GM18502 (cell line): ENCODE data around the gene EFCAB14.
"Not testable (repeated sequence)": the region's sequence is repeated elsewhere in the genome, so short reads cannot be mapped to it uniquely, and the experiment has no call there.

Experiments
- ATAC-seq: cut with Tn5 transposase; IDR thresholded peaks from one replicate; pipeline ENCODE4 v1.9.1; 2021; ENCODE audit warnings: mild to moderate bottlenecking; ENCODE audit not compliant: unreplicated experiment, poor library complexity

Gene EFCAB14

GRCh38 chr1:46657775-46658174 lies 61.1 kb downstream of the EFCAB14 start:
- ATAC-seq, result no peak

- ATAC-seq, result no peak
Measured at GRCh38 chr1:46656643-46657042, 62.3 kb downstream of the EFCAB14 start.

- ATAC-seq, result no peak
Measured at GRCh38 chr1:46655848-46656247, 63.1 kb downstream of the EFCAB14 start.

GRCh38 chr1:46654698-46655097 lies 64.2 kb downstream of the EFCAB14 start:
- ATAC-seq, result not testable (repeated sequence)

- no peak for ATAC-seq
Measured at GRCh38 chr1:46654012-46654411, 64.9 kb downstream of the EFCAB14 start.

- no peak for ATAC-seq
Measured at GRCh38 chr1:46653405-46653958, 65.4 kb downstream of the EFCAB14 start.

GRCh38 chr1:46652321-46653100 lies 66.4 kb downstream of the EFCAB14 start:
- ATAC-seq, result no peak

- ATAC-seq, result not testable (repeated sequence)
Measured at GRCh38 chr1:46651152-46651551, 67.8 kb downstream of the EFCAB14 start.

- no peak for ATAC-seq
Measured at GRCh38 chr1:46650491-46650890, 68.4 kb downstream of the EFCAB14 start.

- ATAC-seq, result no peak
Measured at GRCh38 chr1:46649764-46650163, 69.2 kb downstream of the EFCAB14 start.

- ATAC-seq, result no peak
Measured at GRCh38 chr1:46647611-46648010, 71.3 kb downstream of the EFCAB14 start.

GRCh38 chr1:46646844-46647243 lies 72.1 kb downstream of the EFCAB14 start:
- no peak for ATAC-seq

- ATAC-seq, result no peak
Measured at GRCh38 chr1:46646331-46646730, 72.6 kb downstream of the EFCAB14 start.

GRCh38 chr1:46645815-46646214 lies 73.1 kb downstream of the EFCAB14 start:
- no peak for ATAC-seq

GRCh38 chr1:46643368-46643775 lies 75.5 kb downstream of the EFCAB14 start:
- ATAC-seq, result no peak

- no peak for ATAC-seq
Measured at GRCh38 chr1:46642115-46642680, 76.7 kb downstream of the EFCAB14 start.

- no peak for ATAC-seq
Measured at GRCh38 chr1:46639547-46639946, 79.4 kb downstream of the EFCAB14 start.

GRCh38 chr1:46638921-46639320 lies 80.0 kb downstream of the EFCAB14 start:
- no peak for ATAC-seq

- ATAC-seq, result no peak
Measured at GRCh38 chr1:46637444-46638083, 81.3 kb downstream of the EFCAB14 start.

- no peak for ATAC-seq
Measured at GRCh38 chr1:46635205-46635604, 83.7 kb downstream of the EFCAB14 start.

GRCh38 chr1:46630719-46631118 lies 88.2 kb downstream of the EFCAB14 start:
- no peak for ATAC-seq
